Hematopoietic multipotent progenitor cell treated with erythropoietin and hydrocortisone succinate and interleukin-3 and kit ligand, for 4 days (in vitro differentiated cells): ENCODE results near the gene LYPD3.
"Not testable (repeated sequence)": the region's sequence is repeated elsewhere in the genome, so short reads cannot be mapped to it uniquely, and the experiment has no call there.

Source experiments
- DNase-seq: peaks from one replicate; pipeline ENCODE4 v3.0.0-alpha.2; 2015

LYPD3 gene

GRCh38 chr19:43460362-43461016 lies 4.9 kb downstream of the LYPD3 start:
- DNase-seq, result no peak

- no peak for DNase-seq
Observed at GRCh38 chr19:43457809-43458208, 7.6 kb downstream of the LYPD3 start.

- DNase-seq, result no peak
Observed at GRCh38 chr19:43455321-43456113, 9.9 kb downstream of the LYPD3 start.

- no peak for DNase-seq
Observed at GRCh38 chr19:43454031-43454430, 11.4 kb downstream of the LYPD3 start.

- DNase-seq, result no peak
Observed at GRCh38 chr19:43452582-43452981, 12.8 kb downstream of the LYPD3 start.

GRCh38 chr19:43450545-43450997 lies 14.8 kb downstream of the LYPD3 start:
- DNase-seq, result no peak

- DNase-seq, result no peak
Observed at GRCh38 chr19:43447655-43448054, 17.8 kb downstream of the LYPD3 start.

- peak; percentile 87 for DNase-seq
Observed at GRCh38 chr19:43446746-43447489, 18.5 kb downstream of the LYPD3 start.

- no peak for DNase-seq
Observed at GRCh38 chr19:43445426-43445825, 20.0 kb downstream of the LYPD3 start.

GRCh38 chr19:43444531-43445287 lies 20.7 kb downstream of the LYPD3 start:
- peak; percentile 46 for DNase-seq

GRCh38 chr19:43444091-43444490 lies 21.3 kb downstream of the LYPD3 start:
- not testable (repeated sequence) for DNase-seq

GRCh38 chr19:43441716-43442115 lies 23.7 kb downstream of the LYPD3 start:
- DNase-seq, result no peak

- no peak for DNase-seq
Observed at GRCh38 chr19:43439709-43440063, 25.7 kb downstream of the LYPD3 start.

- DNase-seq, result peak; percentile 70
Observed at GRCh38 chr19:43439032-43439708, 26.2 kb downstream of the LYPD3 start.

GRCh38 chr19:43438291-43439031 lies 26.9 kb downstream of the LYPD3 start:
- DNase-seq, result peak; percentile 54

GRCh38 chr19:43437712-43438111 lies 27.7 kb downstream of the LYPD3 start:
- DNase-seq, result no peak

GRCh38 chr19:43437284-43437683 lies 28.1 kb downstream of the LYPD3 start:
- not testable (repeated sequence) for DNase-seq

GRCh38 chr19:43435775-43436174 lies 29.6 kb downstream of the LYPD3 start:
- DNase-seq, result no peak

GRCh38 chr19:43433689-43434088 lies 31.7 kb downstream of the LYPD3 start:
- no peak for DNase-seq

- no peak for DNase-seq
Observed at GRCh38 chr19:43433358-43433673, 32.1 kb downstream of the LYPD3 start.

- no peak for DNase-seq
Observed at GRCh38 chr19:43430976-43431375, 34.4 kb downstream of the LYPD3 start.
